ENCODE results near the gene LRP11. TPM values are rescaled to one million over a fixed set of nuclear protein-coding genes. Genes with fewer than 3 reads are reported as not detected.

Gene LRP11
- total and polyA plus RNA-seq, 2 of the 13 experiments (the other 11 are each of a cell fraction or from before 2014, with no cell fraction given) = 32.4 to 48.9 TPM

DNA sequence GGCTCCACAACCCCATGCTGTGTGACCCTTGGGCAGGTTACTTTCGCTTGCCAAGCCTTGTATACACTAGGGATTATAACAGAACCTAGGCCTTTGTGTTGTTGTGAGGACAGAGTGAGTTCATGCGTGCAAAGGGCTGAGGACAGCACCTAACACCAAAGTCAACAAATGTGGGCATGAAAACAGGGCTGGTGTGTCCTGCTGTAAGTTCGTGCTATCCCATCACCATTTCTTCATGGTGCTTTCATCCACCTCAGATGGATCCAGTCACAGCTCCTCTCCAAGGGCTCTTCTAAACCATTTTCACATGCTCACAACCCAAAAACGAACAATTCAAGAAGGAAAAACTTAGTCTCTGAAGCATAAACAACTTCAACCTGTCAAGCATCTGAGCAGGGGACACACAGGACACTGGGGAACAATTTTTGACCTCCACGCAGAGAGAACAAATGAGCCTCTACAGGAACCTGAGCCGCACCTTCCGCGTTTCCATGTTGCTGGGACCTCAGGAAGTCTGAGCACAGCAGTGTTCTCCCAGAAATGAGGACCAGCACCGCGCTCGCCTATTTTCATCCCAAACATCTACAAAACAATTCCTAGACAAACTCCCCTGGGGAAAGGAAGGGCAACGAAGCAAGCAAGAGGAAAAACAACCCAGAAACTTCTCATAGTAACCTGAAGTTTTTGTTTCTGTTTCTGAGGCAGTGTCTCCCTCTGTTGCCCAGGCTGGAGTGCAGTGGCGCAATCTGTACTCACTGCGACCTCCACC is 3.1 kb downstream of the LRP11 start (continued):
- TF ChIP-seq, protein P1, sequence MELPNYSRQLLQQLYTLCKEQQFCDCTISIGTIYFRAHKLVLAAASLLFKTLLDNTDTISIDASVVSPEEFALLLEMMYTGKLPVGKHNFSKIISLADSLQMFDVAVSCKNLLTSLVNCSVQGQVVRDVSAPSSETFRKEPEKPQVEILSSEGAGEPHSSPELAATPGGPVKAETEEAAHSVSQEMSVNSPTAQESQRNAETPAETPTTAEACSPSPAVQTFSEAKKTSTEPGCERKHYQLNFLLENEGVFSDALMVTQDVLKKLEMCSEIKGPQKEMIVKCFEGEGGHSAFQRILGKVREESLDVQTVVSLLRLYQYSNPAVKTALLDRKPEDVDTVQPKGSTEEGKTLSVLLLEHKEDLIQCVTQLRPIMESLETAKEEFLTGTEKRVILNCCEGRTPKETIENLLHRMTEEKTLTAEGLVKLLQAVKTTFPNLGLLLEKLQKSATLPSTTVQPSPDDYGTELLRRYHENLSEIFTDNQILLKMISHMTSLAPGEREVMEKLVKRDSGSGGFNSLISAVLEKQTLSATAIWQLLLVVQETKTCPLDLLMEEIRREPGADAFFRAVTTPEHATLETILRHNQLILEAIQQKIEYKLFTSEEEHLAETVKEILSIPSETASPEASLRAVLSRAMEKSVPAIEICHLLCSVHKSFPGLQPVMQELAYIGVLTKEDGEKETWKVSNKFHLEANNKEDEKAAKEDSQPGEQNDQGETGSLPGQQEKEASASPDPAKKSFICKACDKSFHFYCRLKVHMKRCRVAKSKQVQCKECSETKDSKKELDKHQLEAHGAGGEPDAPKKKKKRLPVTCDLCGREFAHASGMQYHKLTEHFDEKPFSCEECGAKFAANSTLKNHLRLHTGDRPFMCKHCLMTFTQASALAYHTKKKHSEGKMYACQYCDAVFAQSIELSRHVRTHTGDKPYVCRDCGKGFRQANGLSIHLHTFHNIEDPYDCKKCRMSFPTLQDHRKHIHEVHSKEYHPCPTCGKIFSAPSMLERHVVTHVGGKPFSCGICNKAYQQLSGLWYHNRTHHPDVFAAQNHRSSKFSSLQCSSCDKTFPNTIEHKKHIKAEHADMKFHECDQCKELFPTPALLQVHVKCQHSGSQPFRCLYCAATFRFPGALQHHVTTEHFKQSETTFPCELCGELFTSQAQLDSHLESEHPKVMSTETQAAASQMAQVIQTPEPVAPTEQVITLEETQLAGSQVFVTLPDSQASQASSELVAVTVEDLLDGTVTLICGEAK (IDR thresholded peaks at IDR 0.05) = no peak
- TF ChIP-seq, protein P1 (CRISPR knock-in tag; IDR thresholded peaks at IDR 0.05) = peak; percentile 27; the same call in 1 of the 2 replicates
- TF ChIP-seq KDM6A (CRISPR knock-in tag; IDR thresholded peaks at IDR 0.05; ENCODE audit: low read depth) (peak; percentile 92), HNRNPUL1 (IDR thresholded peaks at IDR 0.05; ENCODE audit: low read depth, low read length) (no peak), ZNF331 (CRISPR knock-in tag; IDR thresholded peaks at IDR 0.05) (peak; percentile 91; the same call in 1 of the 2 replicates), ZSCAN30 (CRISPR knock-in tag; IDR thresholded peaks at IDR 0.05) (no peak; the same call in 1 of the 2 replicates), ZNF503 (CRISPR knock-in tag; IDR thresholded peaks at IDR 0.05) (peak; percentile 77)
- TF ChIP-seq, protein P2, sequence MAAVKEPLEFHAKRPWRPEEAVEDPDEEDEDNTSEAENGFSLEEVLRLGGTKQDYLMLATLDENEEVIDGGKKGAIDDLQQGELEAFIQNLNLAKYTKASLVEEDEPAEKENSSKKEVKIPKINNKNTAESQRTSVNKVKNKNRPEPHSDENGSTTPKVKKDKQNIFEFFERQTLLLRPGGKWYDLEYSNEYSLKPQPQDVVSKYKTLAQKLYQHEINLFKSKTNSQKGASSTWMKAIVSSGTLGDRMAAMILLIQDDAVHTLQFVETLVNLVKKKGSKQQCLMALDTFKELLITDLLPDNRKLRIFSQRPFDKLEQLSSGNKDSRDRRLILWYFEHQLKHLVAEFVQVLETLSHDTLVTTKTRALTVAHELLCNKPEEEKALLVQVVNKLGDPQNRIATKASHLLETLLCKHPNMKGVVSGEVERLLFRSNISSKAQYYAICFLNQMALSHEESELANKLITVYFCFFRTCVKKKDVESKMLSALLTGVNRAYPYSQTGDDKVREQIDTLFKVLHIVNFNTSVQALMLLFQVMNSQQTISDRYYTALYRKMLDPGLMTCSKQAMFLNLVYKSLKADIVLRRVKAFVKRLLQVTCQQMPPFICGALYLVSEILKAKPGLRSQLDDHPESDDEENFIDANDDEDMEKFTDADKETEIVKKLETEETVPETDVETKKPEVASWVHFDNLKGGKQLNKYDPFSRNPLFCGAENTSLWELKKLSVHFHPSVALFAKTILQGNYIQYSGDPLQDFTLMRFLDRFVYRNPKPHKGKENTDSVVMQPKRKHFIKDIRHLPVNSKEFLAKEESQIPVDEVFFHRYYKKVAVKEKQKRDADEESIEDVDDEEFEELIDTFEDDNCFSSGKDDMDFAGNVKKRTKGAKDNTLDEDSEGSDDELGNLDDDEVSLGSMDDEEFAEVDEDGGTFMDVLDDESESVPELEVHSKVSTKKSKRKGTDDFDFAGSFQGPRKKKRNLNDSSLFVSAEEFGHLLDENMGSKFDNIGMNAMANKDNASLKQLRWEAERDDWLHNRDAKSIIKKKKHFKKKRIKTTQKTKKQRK (IDR thresholded peaks at IDR 0.05; ENCODE audit: low read length) = no peak
- TF ChIP-seq, protein P3, sequence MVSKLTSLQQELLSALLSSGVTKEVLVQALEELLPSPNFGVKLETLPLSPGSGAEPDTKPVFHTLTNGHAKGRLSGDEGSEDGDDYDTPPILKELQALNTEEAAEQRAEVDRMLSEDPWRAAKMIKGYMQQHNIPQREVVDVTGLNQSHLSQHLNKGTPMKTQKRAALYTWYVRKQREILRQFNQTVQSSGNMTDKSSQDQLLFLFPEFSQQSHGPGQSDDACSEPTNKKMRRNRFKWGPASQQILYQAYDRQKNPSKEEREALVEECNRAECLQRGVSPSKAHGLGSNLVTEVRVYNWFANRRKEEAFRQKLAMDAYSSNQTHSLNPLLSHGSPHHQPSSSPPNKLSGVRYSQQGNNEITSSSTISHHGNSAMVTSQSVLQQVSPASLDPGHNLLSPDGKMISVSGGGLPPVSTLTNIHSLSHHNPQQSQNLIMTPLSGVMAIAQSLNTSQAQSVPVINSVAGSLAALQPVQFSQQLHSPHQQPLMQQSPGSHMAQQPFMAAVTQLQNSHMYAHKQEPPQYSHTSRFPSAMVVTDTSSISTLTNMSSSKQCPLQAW (CRISPR knock-in tag; IDR thresholded peaks at IDR 0.05) = 0 out of 2 replicates have a peak, but pooled peaks have one; percentile 28
- TF ChIP-seq, protein P4, sequence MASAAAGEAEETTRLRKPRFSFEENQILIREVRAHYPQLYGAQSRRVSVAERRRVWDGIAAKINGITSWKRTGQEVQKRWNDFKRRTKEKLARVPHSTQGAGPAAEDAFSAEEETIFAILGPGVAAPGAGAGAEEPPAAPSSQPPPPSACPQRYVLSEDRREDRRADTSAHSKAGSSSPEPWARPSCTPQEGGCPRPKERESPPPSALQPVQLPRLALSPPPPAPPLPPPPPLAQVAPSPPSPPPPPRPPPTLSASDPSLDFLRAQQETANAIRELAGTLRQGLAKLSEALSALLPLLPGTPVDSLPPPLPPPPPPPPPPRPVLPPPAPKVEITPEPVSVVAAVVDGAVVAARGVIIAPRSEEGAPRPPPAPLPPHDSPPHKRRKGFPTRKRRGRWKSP (CRISPR knock-in tag; IDR thresholded peaks at IDR 0.05) = peak; percentile 35
